Kidney (tissue), 14 donors: ENCODE results near the gene HS3ST3B1. TPM values are rescaled to one million over a fixed set of nuclear protein-coding genes. Genes with fewer than 3 reads are reported as not detected.

Experiments
- DNase-seq, 5 donors: peaks; one replicate each; pipeline ENCODE4 v3.0.0-alpha.2; 2013 to 2020
- FAIRE-seq: peaks from 2 replicates; lab custom pipeline; 2012; peaks lifted over from hg19 to GRCh38; lab: Jason Lieb, UNC
- H3K27ac ChIP-seq, 2 donors: one replicate each; pipeline ENCODE4 v1.7.0; 2013; ENCODE audit warnings: low read depth in 2 of 2, low read length in 2 of 2, inconsistent platforms in 1 of 2
- H3K27me3 ChIP-seq: one replicate; pipeline ENCODE4 v1.7.1; 2013; ENCODE audit warnings: low read length, inconsistent platforms; ENCODE audit not compliant: control insufficient read depth, insufficient read depth
- H3K36me3 ChIP-seq, 3 donors: one replicate each; pipeline versions ENCODE4 v1.7.0 to v1.7.1; 2013; ENCODE audit warnings: low read length in 3 of 3, control low read depth in 1 of 3, inconsistent platforms in 1 of 3; ENCODE audit not compliant: insufficient read depth in 3 of 3, control insufficient read depth in 2 of 3
- H3K4me1 ChIP-seq, 3 donors: one replicate each; pipeline versions ENCODE4 v1.7.0 to v1.7.1; 2013; ENCODE audit warnings: low read length in 3 of 3, inconsistent platforms in 1 of 3, low read depth in 1 of 3; ENCODE audit not compliant: control insufficient read depth in 2 of 3, insufficient read depth in 2 of 3
- H3K4me3 ChIP-seq, 3 donors: one replicate each; pipeline versions ENCODE4 v1.7.0 to v1.8.1; 2013; ENCODE audit warnings: low read length in 3 of 3, control low read depth in 1 of 3, inconsistent platforms in 1 of 3
- H3K9ac ChIP-seq, 3 donors: one replicate each; pipeline versions ENCODE4 v1.7.0 to v1.7.1; 2013; ENCODE audit warnings: low read length in 3 of 3, control low read depth in 1 of 3, inconsistent platforms in 1 of 3
- H3K9me3 ChIP-seq, 3 donors: one replicate each; pipeline versions ENCODE4 v1.7.0 to v1.7.1; 2013; ENCODE audit warnings: low read length in 3 of 3, control low read depth in 1 of 3, inconsistent platforms in 1 of 3; ENCODE audit not compliant: control insufficient read depth in 2 of 3, insufficient read depth in 1 of 3
- intact Hi-C: fragments of 100-400 bp; cut with DNase I; formaldehyde crosslinking; loops from one replicate; pipeline ENCODE4 v1.11.1; 2022
- polyA plus RNA-seq: library from polyadenylated mRNA; stranded (reverse); fragments of 350-450 nt; fragmentation: Illumina TruSeq; extraction: RNeasy Lipid Tissue Mini Kit (QIAGEN cat#74804); gene quantifications from one replicate; pipeline ENCODE4 v1.2.3, GENCODE V29; 2014; ENCODE audit warnings: low read depth, low replicate concordance; ENCODE audit not compliant: insufficient read depth
- total RNA-seq: library from RNA; stranded (reverse); fragmentation: NEBNext Ultra II Directional; extraction: Animal tissue kit (Norgen Biotek cat#: 25700); gene quantifications from one replicate; pipeline ENCODE4 v1.2.1, GENCODE V29; 2021
- TF ChIP-seq, protein P1 (sequence below): IDR thresholded peaks from 3 replicates; pipeline ENCODE4 v1.5.1; 2012; ENCODE audit warnings: mild to moderate bottlenecking, moderate library complexity, borderline replicate concordance; ENCODE audit not compliant: insufficient read depth; ENCODE audit errors: extremely low read depth
- donor health status: control.
- donor health status: control.
- donor health status: control.
- donor health status: control.
- donor health status: control.
- donor health status: DM: yes; HTN: yes; CAD: no.
- donor health status: Normal renal cell carcinoma (clear cell type).

HS3ST3B1 gene
- total and polyA plus RNA-seq, 2 donors from 2014 or later: 4.8 to 5.3 TPM

DNA sequence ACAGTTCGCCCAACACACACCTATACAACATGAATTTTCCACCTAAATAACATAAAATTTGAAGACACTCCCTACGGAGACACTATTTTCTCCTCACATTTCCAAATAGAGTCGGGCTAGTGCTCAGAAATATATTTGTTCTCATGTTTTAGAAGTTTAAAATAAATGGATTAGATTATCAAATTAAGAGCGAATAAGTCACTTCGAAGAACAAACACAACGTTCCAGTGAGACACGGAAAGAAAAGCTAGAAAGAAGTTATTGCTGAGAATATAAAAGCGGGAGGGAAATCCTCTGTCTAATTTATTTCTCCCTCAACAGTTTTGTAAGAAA lies 2.0 kb upstream of the HS3ST3B1 start:
- DNase-seq: peak in 1 of 5 donors; percentile 58
- Histone ChIP-seq H3K9me3 (no peaks in the 10 kb centered on the region), H3K9ac (peak overlapping the region in 1 of 3 donors; percentile 19), H3K27me3 (peaks cover 30% of the 10 kb centered on the region), H3K36me3 (no peaks in the 10 kb centered on the region), H3K4me3 (peak overlapping the region in 1 of 3 donors; percentile 83), H3K4me1 (peaks cover 0 to 10% (median 0%) of the 10 kb centered on the region in 3 donors), H3K27ac (peak overlapping the region in 1 of 2 donors; percentile 48)
- intact Hi-C loops: no loop called here
- no peak for FAIRE-seq
- TF ChIP-seq, protein P1, sequence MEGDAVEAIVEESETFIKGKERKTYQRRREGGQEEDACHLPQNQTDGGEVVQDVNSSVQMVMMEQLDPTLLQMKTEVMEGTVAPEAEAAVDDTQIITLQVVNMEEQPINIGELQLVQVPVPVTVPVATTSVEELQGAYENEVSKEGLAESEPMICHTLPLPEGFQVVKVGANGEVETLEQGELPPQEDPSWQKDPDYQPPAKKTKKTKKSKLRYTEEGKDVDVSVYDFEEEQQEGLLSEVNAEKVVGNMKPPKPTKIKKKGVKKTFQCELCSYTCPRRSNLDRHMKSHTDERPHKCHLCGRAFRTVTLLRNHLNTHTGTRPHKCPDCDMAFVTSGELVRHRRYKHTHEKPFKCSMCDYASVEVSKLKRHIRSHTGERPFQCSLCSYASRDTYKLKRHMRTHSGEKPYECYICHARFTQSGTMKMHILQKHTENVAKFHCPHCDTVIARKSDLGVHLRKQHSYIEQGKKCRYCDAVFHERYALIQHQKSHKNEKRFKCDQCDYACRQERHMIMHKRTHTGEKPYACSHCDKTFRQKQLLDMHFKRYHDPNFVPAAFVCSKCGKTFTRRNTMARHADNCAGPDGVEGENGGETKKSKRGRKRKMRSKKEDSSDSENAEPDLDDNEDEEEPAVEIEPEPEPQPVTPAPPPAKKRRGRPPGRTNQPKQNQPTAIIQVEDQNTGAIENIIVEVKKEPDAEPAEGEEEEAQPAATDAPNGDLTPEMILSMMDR: no peak

DNA sequence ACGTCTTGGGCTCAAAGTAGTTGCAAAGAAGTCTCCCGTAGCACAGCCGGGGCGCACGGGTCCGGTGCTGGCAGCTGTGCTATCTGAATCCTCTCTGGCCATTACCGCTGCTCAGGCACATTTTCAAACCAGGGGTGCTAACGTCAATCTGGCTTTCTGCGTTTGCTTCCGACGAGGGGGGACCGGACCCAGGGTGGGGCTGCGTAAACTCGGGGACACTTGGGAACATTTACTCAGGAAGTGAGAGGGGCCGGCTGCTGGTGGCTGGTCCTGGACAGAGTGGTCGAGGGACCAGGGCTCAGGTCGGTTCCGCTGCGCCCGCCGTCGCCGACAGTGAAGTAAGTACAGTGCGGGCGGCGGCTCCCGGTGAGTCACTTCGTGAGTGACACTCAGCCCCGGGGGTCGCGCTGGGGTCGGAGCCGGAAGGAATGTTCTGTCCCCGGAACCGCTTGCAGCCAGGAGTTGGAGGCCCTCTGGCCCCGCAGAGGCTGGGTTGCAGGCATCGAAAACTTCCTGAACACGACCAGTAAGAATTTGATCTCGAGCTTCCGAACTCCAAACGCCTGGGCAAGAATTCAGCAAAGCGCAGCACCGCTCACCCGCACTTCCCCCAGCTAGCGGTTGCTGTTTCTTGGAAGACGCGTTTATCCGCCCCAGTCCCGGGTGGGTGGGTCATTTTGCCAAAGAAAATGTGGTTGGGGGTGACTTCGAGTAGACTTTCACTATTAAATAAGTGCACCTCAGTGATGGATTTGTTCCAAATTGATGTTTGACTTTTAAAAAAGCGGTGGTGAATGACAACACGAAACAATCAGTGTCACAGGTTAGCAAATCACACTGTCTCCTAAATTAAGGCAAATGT lies 1.4 kb upstream of the HS3ST3B1 start:
- DNase-seq: peak; percentile 61 to 85 (median 67)
- Histone ChIP-seq H3K27ac (peak overlapping the region in 1 of 2 donors; percentile 48), H3K36me3 (no peaks in the 10 kb centered on the region), H3K4me1 (peaks cover 0 to 10% (median 0%) of the 10 kb centered on the region in 3 donors), H3K9ac (peak overlapping the region in 2 of 3 donors; percentile 19 to 73), H3K4me3 (peak overlapping the region; percentile 23 to 83 (median 75)), H3K9me3 (no peaks in the 10 kb centered on the region), H3K27me3 (peaks cover 30% of the 10 kb centered on the region)
- TF ChIP-seq, protein P1: no peak
- intact Hi-C loops: no loop called here
- FAIRE-seq: no peak

GRCh38 chr17:14301279-14302090 lies 604 bp downstream of the HS3ST3B1 start:
- peaks cover 20% of the 10 kb centered on the region for H3K27me3 ChIP-seq
- peak overlapping the region; percentile 64 to 83 (median 78) for H3K4me3 ChIP-seq
- no peaks in the 10 kb centered on the region for H3K9me3 ChIP-seq
- no peaks in the 10 kb centered on the region for H3K36me3 ChIP-seq
- TF ChIP-seq, protein P1: peak; percentile 10
- intact Hi-C loops: no loop called here
- H3K27ac ChIP-seq: peak overlapping the region; percentile 54 to 66
- H3K4me1 ChIP-seq: peaks cover 0 to 10% (median 0%) of the 10 kb centered on the region in 3 donors
- peak overlapping the region; percentile 62 to 80 (median 74) for H3K9ac ChIP-seq
- FAIRE-seq (no peak), DNase-seq (peak in 4 of 5 donors; percentile 10 to 79 (median 50))
